HG03135 (cell line): ENCODE measurements around the gene CHDH.

Source experiments
- ATAC-seq: cut with Tn5 transposase; IDR thresholded peaks from one replicate; pipeline ENCODE4 v1.9.1; 2021; ENCODE audit warnings: mild to moderate bottlenecking, moderate library complexity; ENCODE audit not compliant: unreplicated experiment

Gene CHDH

DNA sequence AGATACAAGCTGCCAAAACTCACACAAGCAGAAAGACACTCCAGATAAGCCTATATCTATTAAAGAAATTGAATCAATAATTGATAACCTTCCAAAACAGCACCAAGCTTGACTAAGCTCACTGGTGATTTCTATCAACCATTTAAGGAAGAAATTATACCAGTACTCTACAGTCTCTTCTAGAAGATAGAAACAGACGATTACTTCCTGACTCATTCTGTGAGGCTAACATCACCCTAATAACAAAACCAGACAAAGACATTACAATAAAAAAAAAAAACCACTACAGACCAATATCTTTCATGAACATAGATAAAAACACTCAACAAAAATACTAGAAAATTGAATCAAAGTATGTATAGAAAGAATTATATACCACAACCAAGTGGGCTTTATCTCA is 20.2 kb downstream of the CHDH start:
- ATAC-seq: no peak

DNA sequence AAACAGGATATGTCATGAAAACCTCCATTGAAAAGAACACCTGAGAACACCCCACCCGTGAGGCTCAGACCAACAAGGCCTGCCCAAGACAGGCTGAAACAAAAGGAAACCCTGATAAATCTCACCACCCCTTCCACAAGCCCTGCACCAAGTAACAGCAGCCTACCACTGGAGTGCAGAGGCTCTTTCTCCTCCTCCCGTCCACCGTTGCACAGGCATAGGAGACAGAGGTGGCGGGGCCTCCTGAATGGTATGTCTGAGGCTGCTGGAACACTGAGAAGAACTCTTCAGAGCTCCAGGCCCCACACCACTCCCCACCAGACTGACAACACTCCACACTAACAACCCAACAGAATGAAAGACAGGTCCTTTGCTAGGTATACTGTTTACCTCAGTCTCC is 21.4 kb downstream of the CHDH start:
- no peak for ATAC-seq

DNA sequence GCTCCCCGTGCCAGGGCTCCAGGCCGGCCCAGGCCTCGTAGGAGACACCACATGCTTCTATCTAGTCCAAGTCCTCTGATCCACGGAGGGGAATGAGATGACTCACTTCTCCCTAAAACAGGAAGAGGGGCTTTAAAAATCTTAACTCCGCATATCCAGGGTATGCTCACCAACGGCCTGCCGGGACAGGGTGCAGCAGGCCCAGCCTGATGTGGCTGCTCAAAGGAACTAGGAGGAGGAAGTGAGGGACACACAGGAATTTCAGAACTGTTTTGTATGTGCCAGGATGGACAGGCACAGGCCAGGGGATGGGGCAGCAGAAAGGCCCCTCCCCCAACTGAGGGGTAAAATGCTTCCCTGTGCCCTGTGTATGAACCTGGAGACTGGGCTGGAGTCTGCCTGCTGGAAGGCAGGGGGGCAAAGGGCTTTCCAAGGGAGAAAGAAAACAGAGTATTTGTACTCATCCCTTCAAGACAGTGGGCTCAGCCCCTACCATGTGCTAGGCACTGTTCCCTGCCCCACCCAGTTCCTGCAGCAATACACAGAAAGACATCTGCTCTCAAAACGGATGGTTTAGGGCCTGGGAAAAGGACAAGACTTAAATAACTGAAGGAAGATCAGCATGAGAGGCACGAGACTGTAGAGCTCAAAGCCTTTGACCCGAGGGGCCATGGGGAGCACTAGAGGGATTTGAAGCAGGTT is 22.1 kb downstream of the CHDH start:
- ATAC-seq: no peak

DNA sequence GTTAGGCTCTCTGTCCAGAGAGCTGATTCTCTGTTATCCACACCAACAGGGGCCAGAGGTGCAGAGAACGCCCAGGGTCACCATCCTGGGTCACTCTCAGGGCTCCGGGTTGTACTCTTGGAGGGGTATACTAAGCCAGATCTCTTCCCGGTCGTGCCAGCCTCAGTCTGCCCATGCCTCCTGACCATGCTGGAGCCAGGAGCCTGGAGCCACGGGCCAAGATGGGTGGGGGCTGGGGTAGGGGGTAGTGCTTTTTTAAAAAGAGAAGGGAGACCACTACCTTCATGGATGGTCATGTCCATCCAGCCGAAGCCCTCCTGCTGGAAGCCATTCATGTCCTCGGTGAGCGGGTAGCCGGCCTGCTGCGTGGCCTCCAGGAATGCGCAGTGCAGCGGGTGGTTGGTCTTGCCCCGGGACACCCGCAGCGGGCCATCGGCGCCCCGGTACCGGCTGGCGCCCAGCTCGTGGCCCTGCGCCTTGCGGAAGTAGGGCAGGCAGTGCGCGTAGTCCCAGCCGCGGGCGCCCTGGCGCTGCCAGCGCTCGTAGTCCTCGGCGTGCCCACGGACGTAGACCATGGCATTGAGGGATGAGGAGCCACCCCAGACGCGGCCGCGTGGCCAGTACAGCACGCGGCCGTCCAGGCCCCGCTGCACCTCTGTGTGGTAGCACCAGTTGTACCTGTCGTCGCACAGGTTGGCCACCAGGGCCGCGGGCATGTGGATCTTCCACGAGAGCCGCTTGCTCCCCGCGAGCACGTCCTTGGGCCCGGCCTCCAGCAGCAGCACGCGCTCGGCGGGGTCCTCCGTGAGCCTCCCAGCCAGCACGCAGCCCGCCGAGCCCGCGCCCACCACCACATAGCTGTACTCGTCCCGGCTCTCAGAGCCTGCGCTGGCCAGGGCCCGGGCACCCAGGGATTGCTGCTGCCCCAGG is 22.9 kb downstream of the CHDH start:
- no peak for ATAC-seq

GRCh38 chr3:53822331-53822741 is 23.9 kb downstream of the CHDH start:
- no peak for ATAC-seq

- no peak for ATAC-seq
These were observed 24.5 kb downstream of the CHDH start for GRCh38 chr3:53821631-53822121.

DNA sequence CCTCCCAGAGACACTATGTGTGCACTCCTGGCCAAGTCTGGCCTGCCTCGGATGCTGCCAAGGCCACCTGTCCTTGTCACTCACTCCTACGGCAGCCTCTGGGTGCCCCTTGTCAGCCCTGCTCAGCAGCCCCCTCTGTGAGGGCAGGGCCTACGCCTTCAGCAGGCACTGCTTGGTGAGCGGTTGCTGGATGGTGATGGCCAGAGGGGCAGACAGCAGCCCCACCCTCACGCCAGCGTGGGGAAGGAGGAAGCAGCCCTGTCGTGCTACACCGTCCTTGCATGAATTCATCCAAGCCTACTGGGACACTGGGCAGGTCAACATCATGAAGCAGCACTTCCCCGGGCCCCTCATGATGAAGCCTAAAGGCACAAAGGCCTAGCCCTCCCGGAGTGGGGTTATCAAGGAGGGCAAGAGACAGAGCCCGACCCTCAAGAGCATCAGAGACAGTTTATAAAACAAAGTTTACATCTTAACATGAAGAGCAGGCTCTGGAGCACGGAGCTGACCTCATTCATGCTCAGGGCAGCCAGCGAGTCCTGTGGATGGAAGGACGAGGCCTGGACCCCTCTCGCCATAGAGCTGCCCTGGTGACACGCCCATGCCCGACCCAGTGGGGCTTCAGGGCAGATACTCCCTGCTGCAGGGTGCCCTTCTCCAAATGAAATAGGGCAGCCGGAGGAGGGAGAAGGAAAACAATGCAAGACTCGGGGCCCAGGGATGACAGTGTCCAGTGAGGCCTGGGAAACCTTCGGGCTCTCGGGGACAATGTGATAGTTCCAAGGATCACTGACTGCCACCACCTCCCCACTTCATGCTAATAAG is 25.3 kb downstream of the CHDH start:
- no peak for ATAC-seq

DNA sequence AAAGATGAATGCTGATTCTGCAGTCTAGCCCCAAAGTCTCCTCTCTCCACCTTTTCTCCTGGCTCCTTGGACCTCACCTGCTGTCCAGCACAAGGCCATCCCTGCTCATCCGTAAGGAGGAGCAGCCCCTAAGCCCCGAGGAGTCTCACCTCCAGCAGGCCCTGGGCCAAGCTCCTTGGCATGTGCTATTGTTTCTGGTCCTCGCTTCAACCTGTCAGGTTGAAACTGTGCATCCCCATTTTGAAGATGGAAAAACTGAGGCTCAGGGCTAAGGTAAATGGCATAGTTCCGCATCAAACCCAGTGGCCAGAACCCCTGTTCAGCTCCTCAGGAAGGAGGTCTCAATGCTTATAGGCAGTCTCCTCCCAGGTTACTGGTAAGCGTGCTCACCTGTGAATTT is 26.1 kb downstream of the CHDH start:
- ATAC-seq: no peak

GRCh38 chr3:53819163-53819868 is 26.9 kb downstream of the CHDH start:
- no peak for ATAC-seq

GRCh38 chr3:53818221-53819162 is 27.7 kb downstream of the CHDH start:
- no peak for ATAC-seq

DNA sequence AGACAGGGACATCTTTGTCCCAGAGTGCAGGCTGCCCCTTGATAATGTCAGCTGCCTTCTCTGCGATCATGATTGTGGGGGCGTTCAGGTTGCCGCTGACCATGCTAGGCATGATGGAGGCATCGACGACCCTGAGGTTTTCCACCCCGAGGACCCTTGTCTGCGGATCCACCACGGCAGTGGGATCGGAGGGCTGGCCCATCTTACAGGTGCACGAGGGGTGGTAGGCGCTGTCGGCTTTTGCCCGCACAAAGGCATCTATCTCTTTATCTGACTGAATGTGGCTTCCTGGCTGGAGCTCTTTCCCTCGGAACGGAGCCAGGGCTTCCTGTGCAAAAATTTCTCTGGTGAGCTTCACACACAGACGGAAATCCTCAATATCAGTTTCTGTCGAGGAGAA is 28.4 kb downstream of the CHDH start:
- ATAC-seq: no peak

DNA sequence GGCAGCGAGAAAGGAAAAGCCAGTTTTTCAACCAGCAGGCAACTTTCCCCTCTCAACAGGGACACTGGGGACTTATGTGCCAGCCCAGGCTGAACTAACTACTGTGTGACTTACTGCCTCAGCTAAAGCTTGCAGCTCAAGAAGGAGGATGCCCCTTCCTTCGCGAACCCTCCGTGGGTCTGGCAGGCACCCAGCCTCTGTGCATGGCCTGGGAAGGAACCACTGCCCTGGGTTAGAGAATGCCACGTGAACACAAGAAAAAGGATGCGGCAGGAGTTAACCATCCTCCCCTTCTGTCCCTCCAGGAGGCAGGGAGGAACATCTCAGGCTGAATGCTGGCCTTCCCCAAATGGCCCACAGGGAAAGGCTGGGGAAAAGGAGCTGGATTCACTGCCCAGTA is 29.0 kb downstream of the CHDH start:
- no peak for ATAC-seq

DNA sequence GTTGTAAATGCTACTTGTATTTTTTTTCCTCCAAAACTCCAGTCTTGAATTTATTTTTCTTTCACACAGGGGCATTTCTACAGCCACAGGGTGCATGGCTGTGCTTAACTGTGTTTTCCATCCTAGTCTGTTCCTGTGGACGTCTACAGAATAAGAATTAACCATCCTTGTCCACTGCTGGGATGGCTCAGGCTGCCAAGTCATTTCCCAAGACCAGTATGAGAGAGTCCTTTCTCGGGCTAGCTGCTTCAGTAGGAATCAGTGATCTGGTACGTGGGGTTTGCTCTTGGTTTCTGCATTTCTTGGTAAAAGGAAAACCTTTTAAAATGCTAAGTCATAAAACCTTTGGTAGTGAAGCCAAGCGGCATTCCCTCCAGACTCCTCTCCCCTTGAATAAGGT is 29.8 kb downstream of the CHDH start:
- ATAC-seq: no peak

DNA sequence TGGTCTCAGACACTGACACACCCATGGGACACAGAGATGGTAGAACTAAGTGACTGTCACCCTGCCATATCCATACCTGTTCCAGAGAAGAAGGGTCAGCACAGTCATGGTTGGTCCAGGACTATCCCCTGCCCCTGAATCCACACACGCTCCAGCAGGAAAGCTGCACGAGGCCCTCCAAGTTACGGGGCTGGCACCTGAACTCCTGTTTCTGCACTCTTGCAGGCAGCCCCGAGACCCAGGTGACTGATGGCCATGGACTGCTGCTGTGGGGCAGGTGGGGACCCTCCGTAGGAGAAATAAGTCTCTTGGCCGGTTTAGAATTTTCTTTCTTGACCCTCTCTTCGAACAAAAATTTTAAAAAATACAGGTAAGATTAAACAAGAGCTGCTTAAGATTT is 30.6 kb downstream of the CHDH start:
- no peak for ATAC-seq

DNA sequence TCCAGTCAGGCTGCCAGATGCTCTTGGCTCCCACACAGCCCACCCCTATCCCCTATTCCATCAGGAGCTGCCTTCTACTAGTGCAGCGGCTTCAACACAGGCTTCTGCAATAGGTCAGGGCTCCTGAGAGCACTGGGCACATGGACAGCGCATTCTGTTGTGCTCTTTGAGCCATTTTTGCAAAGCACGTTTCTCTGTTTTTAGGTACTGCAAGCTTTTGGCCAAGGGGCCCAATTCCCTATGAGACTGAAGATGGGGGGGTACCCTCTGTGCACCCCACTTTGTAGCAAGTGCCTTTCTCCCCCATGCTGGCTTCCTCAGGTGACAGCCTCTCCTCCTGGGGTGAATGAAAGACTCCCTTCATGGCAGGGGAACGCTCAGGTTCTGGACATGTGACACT is 31.2 kb downstream of the CHDH start:
- no peak for ATAC-seq

DNA sequence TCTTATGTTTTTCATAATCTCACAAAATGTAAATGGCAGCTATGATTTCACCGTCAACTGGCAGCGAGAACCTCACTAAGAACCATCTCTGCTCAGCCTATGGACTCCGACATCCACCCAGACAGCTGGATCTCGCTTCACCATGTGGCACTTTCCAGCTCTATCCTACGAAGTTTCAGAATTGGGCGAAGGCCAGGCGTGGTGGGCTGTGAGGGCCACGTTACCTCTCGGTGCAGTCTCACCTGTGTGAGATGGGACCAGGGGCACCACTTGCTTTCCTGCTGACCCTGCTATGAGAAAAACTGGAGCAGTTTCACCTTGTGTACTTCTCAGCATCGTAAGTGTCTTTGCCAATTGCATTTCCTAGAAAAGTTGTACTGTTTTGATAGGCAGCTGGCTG is 32.3 kb downstream of the CHDH start:
- no peak for ATAC-seq

GRCh38 chr3:53813229-53813628 is 33.0 kb downstream of the CHDH start:
- ATAC-seq: no peak

GRCh38 chr3:53812434-53812833 is 33.8 kb downstream of the CHDH start:
- ATAC-seq: no peak

- ATAC-seq: no peak
These were observed 34.9 kb downstream of the CHDH start for GRCh38 chr3:53811143-53811927.
